Heart right ventricle (tissue), 16 donors: ENCODE measurements around the gene SFXN5. TPM values are rescaled to one million over a fixed set of nuclear protein-coding genes. Genes with fewer than 3 reads are reported as not detected.

Experiments
- ATAC-seq, 8 donors: fragments of 200-7000 bp; cut with Tn5 transposase; one replicate each; pipeline ENCODE4 v1.9.1; 2020; ENCODE audit warnings: mild to moderate bottlenecking in 8 of 8, moderate library complexity in 8 of 8, moderate number of reproducible peaks in 1 of 8
- DNase-seq, 2 donors: peaks; one replicate each; pipeline ENCODE4 v3.0.0-alpha.2; 2020
- H3K27ac ChIP-seq, 10 donors: fragments of 200-600 bp; sonication (generic) in 2 of 10; one replicate each; pipeline versions ENCODE4 v1.5.0 to v1.8.0; 2020 to 2022; ENCODE audit warnings: mild to moderate bottlenecking in 3 of 10
- H3K27me3 ChIP-seq, 7 donors: fragments of 200-600 bp; one replicate each; pipeline ENCODE4 v1.8.0; 2021 to 2022; ENCODE audit warnings: mild to moderate bottlenecking in 2 of 7
- H3K36me3 ChIP-seq, 9 donors: fragments of 200-600 bp; sonication (generic) in 1 of 9; one replicate each; pipeline versions ENCODE4 v1.5.0 to v1.8.0; 2020 to 2022; ENCODE audit warnings: mild to moderate bottlenecking in 2 of 9
- H3K4me1 ChIP-seq, 9 donors: fragments of 200-600 bp; sonication (generic) in 1 of 9; one replicate each; pipeline versions ENCODE4 v1.5.0 to v1.8.0; 2020 to 2022; ENCODE audit warnings: mild to moderate bottlenecking in 4 of 9
- H3K4me3 ChIP-seq, 10 donors: fragments of 200-600 bp; sonication (generic) in 2 of 10; one replicate each; pipeline versions ENCODE4 v1.5.0 to v1.8.0; 2020 to 2022; ENCODE audit warnings: mild to moderate bottlenecking in 7 of 10, moderate library complexity in 2 of 10
- H3K9me3 ChIP-seq, 11 donors: fragments of 200-600 bp in 10 of 11; sonication (generic) in 2 of 11; one replicate each; pipeline versions ENCODE4 v1.5.0 to v1.8.0; 2013 to 2022; ENCODE audit warnings: mild to moderate bottlenecking in 2 of 11, control low read depth in 1 of 11, moderate library complexity in 1 of 11
- CTCF ChIP-seq, 9 donors: fragments of 200-600 bp; sonication (generic) in 2 of 9; IDR thresholded peaks; one replicate each; pipeline versions ENCODE4 v1.5.0 to v1.8.0; 2021 to 2022; ENCODE audit warnings: antibody characterized with exemption in 9 of 9, mild to moderate bottlenecking in 5 of 9, moderate library complexity in 1 of 9
- WGBS, 2 donors: extraction: QIAGEN DNeasy Blood & Tissue Kit; methylation state at CpG; one replicate each; pipeline ENCODE4 v1.1.7; 2013; ENCODE audit warnings: inconsistent platforms in 1 of 2; 5-methylcytosine and 5-hydroxymethylcytosine counted together
- intact Hi-C, 10 donors: fragments of 100-400 bp; cut with DNase I; formaldehyde crosslinking; loops; one replicate each; pipeline versions ENCODE4 v1.11.1 to v1.14.2; 2022
- polyA plus RNA-seq, 2 donors: library from polyadenylated mRNA; stranded (reverse); fragments of 200-250 nt; gene quantifications; one replicate each; pipeline ENCODE4 v1.2.3, GENCODE V29; 2013
- total RNA-seq, 10 donors: library from RNA; stranded (reverse); fragmentation: NEBNext Ultra II Directional in 3 of 10; extraction: Animal tissue kit (Norgen Biotek cat#: 25700) in 3 of 10; gene quantifications; one replicate each; pipeline versions ENCODE4 v1.2.1 to v1.2.4, GENCODE V29; 2021 to 2023
- donor health status: Arrhythmogenic right ventricular cardiomyopathy.
- donor health status: ischemic (EF 13 %, LVEDD 7.1; RV severe dilation, severe dysfunction).
- donor health status: healthy with polysubstance abuse.
- donor health status: DM: no; HTN: yes; CAD: no.
- donor health status: DM: no; HTN: no; CAD: no.
- donor health status: ischemic (EF 25% LVEDD 6.9; RV normal size, moderate dysfunction).
- donor health status: ischemic (EF 25% LVEDD 5.7; RV mildly dilated, moderate dysfunction).
- donor health status: healthy.
- donor health status: DM: yes; HTN: yes; CAD: no.
- donor health status: Ischemic cardiomyopathy.
- donor health status: ischemic (EF 35%, LVEDD 5.7; RV mildly dilated, moderate dysfunction).
- donor health status: nonischemic (EF 11% LVEDD 7.7; RV severe dilation, severe dysfunction).
- donor health status: DM: yes; HTN: yes; CAD: no.
- donor health status: PGD.
- donor health status: ischemic (EF 29% LVEDD 5.4; RV normal size, mild dysfunction).
- donor health status: nonischemic (EF 23%, LVEDD 6.1; RV moderate dilation, normal function).

The SFXN5 gene
- total and polyA plus RNA-seq, 12 donors = 4.4 to 11.8 (median 9.7) TPM

GRCh38 chr2:72949642-72950041 is 121.9 kb downstream of the SFXN5 start:
- no peaks in the 10 kb centered on the region for H3K9me3 ChIP-seq
- no peak for ATAC-seq
- H3K4me1 ChIP-seq = peaks cover 0 to 4% (median 0%) of the 10 kb centered on the region in 9 donors
- no peak overlapping the region for H3K27ac ChIP-seq
- intact Hi-C loops = no loop called here
- no peak for TF ChIP-seq CTCF (IDR thresholded peaks at IDR 0.05)
- 93 to 97% methylated on average over 4 of the region's 4 CpGs for WGBS, 2 donors
- H3K27me3 ChIP-seq = no peaks in the 10 kb centered on the region
- DNase-seq = no peak
- no peak overlapping the region for H3K4me3 ChIP-seq
- peaks cover 0 to 6% (median 0%) of the 10 kb centered on the region in 9 donors for H3K36me3 ChIP-seq

- H3K27me3 ChIP-seq = no peaks in the 10 kb centered on the region
- no peak for TF ChIP-seq CTCF (IDR thresholded peaks at IDR 0.05)
- no peak for ATAC-seq
- H3K4me1 ChIP-seq = no peaks in the 10 kb centered on the region
- WGBS, 2 donors = 97 to 98% methylated on average over 2 of the region's 2 CpGs
- no peak for DNase-seq
- no peak overlapping the region for H3K4me3 ChIP-seq
- H3K27ac ChIP-seq = no peak overlapping the region
- intact Hi-C loops = no loop called here
- no peaks in the 10 kb centered on the region for H3K9me3 ChIP-seq
- H3K36me3 ChIP-seq = peaks cover 0 to 10% (median 0%) of the 10 kb centered on the region in 9 donors
Measured at GRCh38 chr2:72949045-72949444, 122.5 kb downstream of the SFXN5 start.

- no peak overlapping the region for H3K27ac ChIP-seq
- H3K4me1 ChIP-seq = no peaks in the 10 kb centered on the region
- intact Hi-C loops = no loop called here
- peaks cover 0 to 19% (median 0%) of the 10 kb centered on the region in 9 donors for H3K36me3 ChIP-seq
- no peak for TF ChIP-seq CTCF (IDR thresholded peaks at IDR 0.05)
- ATAC-seq = no peak
- WGBS, 2 donors = 94 to 97% methylated on average over 10 of the region's 10 CpGs
- no peak for DNase-seq
- no peaks in the 10 kb centered on the region for H3K9me3 ChIP-seq
- no peak overlapping the region for H3K4me3 ChIP-seq
- no peaks in the 10 kb centered on the region for H3K27me3 ChIP-seq
Measured at GRCh38 chr2:72947952-72948830, 123.3 kb downstream of the SFXN5 start.

GRCh38 chr2:72946466-72946865 is 125.0 kb downstream of the SFXN5 start:
- intact Hi-C loops = no loop called here
- WGBS, 2 donors = 86 to 96% methylated on average over 9 of the region's 9 CpGs
- peaks cover 0 to 23% (median 0%) of the 10 kb centered on the region in 9 donors for H3K36me3 ChIP-seq
- no peak overlapping the region for H3K4me3 ChIP-seq
- TF ChIP-seq CTCF (IDR thresholded peaks at IDR 0.05) = no peak
- ATAC-seq = no peak
- no peaks in the 10 kb centered on the region for H3K4me1 ChIP-seq
- no peak overlapping the region for H3K27ac ChIP-seq
- no peaks in the 10 kb centered on the region for H3K9me3 ChIP-seq
- no peaks in the 10 kb centered on the region for H3K27me3 ChIP-seq
- no peak for DNase-seq
